ENCODE measurements around the gene ZNG1B.
"Not testable (repeated sequence)": the region's sequence is repeated elsewhere in the genome, so short reads cannot be mapped to it uniquely, and the experiment has no call there.

ZNG1B gene

GRCh38 chr2:113437508-113438465 is at the start of gene ZNG1B:
Gene ZNG1B, plus strand, starts transcription at chr2:113437691. Its CDS starts 178 bp downstream, at chr2:113437869.
- not testable (repeated sequence) for H3K27ac ChIP-seq (ENCODE audit: low read length); H3K4me1 ChIP-seq (ENCODE audit: control insufficient read depth, low read depth, low read length); H3K27me3 ChIP-seq (ENCODE audit: control insufficient read depth, insufficient read depth, low read length); H3K36me3 ChIP-seq (ENCODE audit: control insufficient read depth, low read depth, low read length); H3K9me3 ChIP-seq (ENCODE audit: control insufficient read depth, low read depth, low read length)
- H3K9ac ChIP-seq (ENCODE audit: low read length): peak within 1 kb of the TSS; percentile 74
- peak within 1 kb of the TSS; percentile 74 for H3K4me3 ChIP-seq (ENCODE audit: low read length)

DNA sequence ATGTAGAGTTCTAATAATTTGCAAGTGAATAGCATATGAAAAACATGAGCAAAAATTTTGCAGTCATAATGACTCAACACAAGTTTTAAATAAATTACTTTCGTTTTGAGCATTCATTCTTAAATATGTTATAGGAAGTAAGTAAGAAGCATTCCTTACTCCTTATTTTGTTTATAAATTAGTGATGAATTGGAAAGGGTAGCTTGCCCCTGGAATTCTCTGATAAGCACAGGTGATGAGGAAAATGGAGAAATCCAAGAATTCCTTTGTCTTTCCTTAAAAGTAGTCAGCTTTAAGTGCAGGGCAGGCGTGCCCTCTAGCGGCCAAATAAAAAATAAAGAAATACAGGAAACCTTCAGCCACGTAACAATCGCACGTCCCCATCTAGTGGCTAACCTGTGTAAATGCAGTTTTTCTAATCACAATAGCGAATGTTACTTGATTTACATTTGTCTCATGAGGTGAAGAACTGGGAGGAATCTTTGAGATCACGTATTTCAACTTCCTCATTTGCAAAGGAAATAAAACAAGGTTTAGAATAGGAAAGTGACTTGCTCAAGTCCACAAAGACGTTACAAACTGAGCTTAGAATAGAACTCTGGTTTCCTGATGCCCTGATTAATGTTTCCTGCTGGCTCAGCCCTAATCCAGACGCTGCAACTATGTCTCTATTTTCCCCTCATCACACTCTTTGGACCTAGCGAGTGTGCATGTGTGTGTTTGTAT is 47.2 kb upstream of the ZNG1B start:
- no peaks in the 10 kb centered on the region for H3K4me1 ChIP-seq (ENCODE audit: control insufficient read depth, low read depth, low read length)
- no peaks in the 10 kb centered on the region for H3K36me3 ChIP-seq (ENCODE audit: control insufficient read depth, low read depth, low read length)
- H3K9me3 ChIP-seq (ENCODE audit: control insufficient read depth, low read depth, low read length): peaks cover 5% of the 10 kb centered on the region
- H3K27me3 ChIP-seq (ENCODE audit: control insufficient read depth, insufficient read depth, low read length): no peaks in the 10 kb centered on the region
- no peak overlapping the region for H3K9ac ChIP-seq (ENCODE audit: low read length)
- H3K4me3 ChIP-seq (ENCODE audit: low read length): no peak overlapping the region
- H3K27ac ChIP-seq (ENCODE audit: low read length): no peak overlapping the region

GRCh38 chr2:113391073-113391472 is 46.4 kb upstream of the ZNG1B start:
- no peaks in the 10 kb centered on the region for H3K4me1 ChIP-seq (ENCODE audit: control insufficient read depth, low read depth, low read length)
- H3K4me3 ChIP-seq (ENCODE audit: low read length): no peak overlapping the region
- H3K9ac ChIP-seq (ENCODE audit: low read length): no peak overlapping the region
- no peaks in the 10 kb centered on the region for H3K27me3 ChIP-seq (ENCODE audit: control insufficient read depth, insufficient read depth, low read length)
- no peak overlapping the region for H3K27ac ChIP-seq (ENCODE audit: low read length)
- H3K9me3 ChIP-seq (ENCODE audit: control insufficient read depth, low read depth, low read length): peaks cover 5% of the 10 kb centered on the region
- H3K36me3 ChIP-seq (ENCODE audit: control insufficient read depth, low read depth, low read length): no peaks in the 10 kb centered on the region

- Histone ChIP-seq H3K4me1 (ENCODE audit: control insufficient read depth, low read depth, low read length) (peaks cover 9% of the 10 kb centered on the region), H3K27ac (ENCODE audit: low read length) (no peak overlapping the region), H3K36me3 (ENCODE audit: control insufficient read depth, low read depth, low read length) (no peaks in the 10 kb centered on the region), H3K9me3 (ENCODE audit: control insufficient read depth, low read depth, low read length) (no peaks in the 10 kb centered on the region), H3K9ac (ENCODE audit: low read length) (no peak overlapping the region), H3K27me3 (ENCODE audit: control insufficient read depth, insufficient read depth, low read length) (no peaks in the 10 kb centered on the region), H3K4me3 (ENCODE audit: low read length) (no peak overlapping the region)
Measured at GRCh38 chr2:113406114-113406513, 31.4 kb upstream of the ZNG1B start.

- Histone ChIP-seq H3K27ac (ENCODE audit: low read length) (no peak overlapping the region), H3K27me3 (ENCODE audit: control insufficient read depth, insufficient read depth, low read length) (no peaks in the 10 kb centered on the region), H3K9ac (ENCODE audit: low read length) (no peak overlapping the region), H3K9me3 (ENCODE audit: control insufficient read depth, low read depth, low read length) (no peaks in the 10 kb centered on the region), H3K36me3 (ENCODE audit: control insufficient read depth, low read depth, low read length) (no peaks in the 10 kb centered on the region), H3K4me1 (ENCODE audit: control insufficient read depth, low read depth, low read length) (peaks cover 9% of the 10 kb centered on the region), H3K4me3 (ENCODE audit: low read length) (no peak overlapping the region)
Measured at GRCh38 chr2:113407446-113408099, 29.9 kb upstream of the ZNG1B start.

DNA sequence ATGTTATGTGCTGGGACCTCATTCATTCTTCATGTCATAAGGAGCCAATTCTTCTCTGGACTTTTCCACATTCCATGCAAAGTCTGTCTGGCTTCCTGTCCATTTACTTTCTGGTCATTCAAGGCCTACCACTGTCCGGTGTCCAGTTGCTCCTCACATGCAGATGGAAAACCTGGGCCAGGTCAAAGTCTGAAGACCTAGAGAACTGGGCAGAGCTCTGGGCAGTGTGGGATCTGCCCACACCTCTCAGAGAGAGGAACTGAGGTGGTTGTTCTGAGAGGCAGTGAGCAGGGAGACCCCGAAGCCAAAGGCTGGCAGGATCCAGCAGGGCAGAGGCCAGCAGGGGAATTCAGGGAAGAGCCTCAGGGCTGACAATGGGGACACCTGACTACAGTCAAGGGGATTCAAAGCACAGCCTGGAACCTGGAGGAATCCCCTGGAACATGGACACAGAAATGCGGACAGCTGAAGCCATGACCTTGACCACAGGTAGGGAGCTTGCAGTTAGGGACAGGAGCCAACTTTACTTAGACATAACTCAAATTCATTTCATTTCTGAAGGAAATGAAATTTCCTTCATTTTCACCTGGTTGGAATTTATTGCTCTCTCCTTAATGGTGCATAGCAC is 25.7 kb upstream of the ZNG1B start:
- H3K27ac ChIP-seq (ENCODE audit: low read length); H3K27me3 ChIP-seq (ENCODE audit: control insufficient read depth, insufficient read depth, low read length): not testable (repeated sequence)

DNA sequence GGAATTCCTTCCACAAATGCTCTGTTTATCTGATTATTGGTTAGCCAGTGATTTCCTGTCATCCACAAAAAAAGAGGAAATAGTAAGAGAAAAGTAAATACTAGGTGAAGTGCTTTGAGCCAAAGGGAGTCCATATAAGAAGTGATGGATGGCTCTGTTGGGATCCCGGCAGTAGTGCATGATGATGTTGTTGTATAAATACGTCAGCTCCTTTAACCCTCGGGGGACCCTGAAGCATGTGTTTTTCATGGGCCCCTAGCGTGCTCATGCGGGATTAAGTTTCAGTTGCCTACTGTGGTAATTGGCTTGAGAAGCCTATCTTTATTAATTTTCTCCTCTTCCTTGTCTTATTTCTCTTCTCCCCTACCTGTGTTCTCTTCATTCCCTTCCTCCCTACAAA is 24.7 kb upstream of the ZNG1B start:
- H3K4me3 ChIP-seq (ENCODE audit: low read length); H3K36me3 ChIP-seq (ENCODE audit: control insufficient read depth, low read depth, low read length); H3K9me3 ChIP-seq (ENCODE audit: control insufficient read depth, low read depth, low read length); H3K4me1 ChIP-seq (ENCODE audit: control insufficient read depth, low read depth, low read length); H3K27me3 ChIP-seq (ENCODE audit: control insufficient read depth, insufficient read depth, low read length); H3K27ac ChIP-seq (ENCODE audit: low read length); H3K9ac ChIP-seq (ENCODE audit: low read length): not testable (repeated sequence)

More for the DNA sequence above, 25.7 kb upstream of the ZNG1B start:
- not testable (repeated sequence) for H3K9ac ChIP-seq (ENCODE audit: low read length); H3K36me3 ChIP-seq (ENCODE audit: control insufficient read depth, low read depth, low read length); H3K4me3 ChIP-seq (ENCODE audit: low read length); H3K4me1 ChIP-seq (ENCODE audit: control insufficient read depth, low read depth, low read length); H3K9me3 ChIP-seq (ENCODE audit: control insufficient read depth, low read depth, low read length)

GRCh38 chr2:113431773-113432172 is 5.7 kb upstream of the ZNG1B start:
- not testable (repeated sequence) for H3K4me1 ChIP-seq (ENCODE audit: control insufficient read depth, low read depth, low read length); H3K9ac ChIP-seq (ENCODE audit: low read length); H3K27me3 ChIP-seq (ENCODE audit: control insufficient read depth, insufficient read depth, low read length); H3K36me3 ChIP-seq (ENCODE audit: control insufficient read depth, low read depth, low read length); H3K4me3 ChIP-seq (ENCODE audit: low read length); H3K27ac ChIP-seq (ENCODE audit: low read length); H3K9me3 ChIP-seq (ENCODE audit: control insufficient read depth, low read depth, low read length)

- not testable (repeated sequence) for H3K9ac ChIP-seq (ENCODE audit: low read length); H3K4me1 ChIP-seq (ENCODE audit: control insufficient read depth, low read depth, low read length); H3K36me3 ChIP-seq (ENCODE audit: control insufficient read depth, low read depth, low read length); H3K9me3 ChIP-seq (ENCODE audit: control insufficient read depth, low read depth, low read length); H3K27ac ChIP-seq (ENCODE audit: low read length); H3K27me3 ChIP-seq (ENCODE audit: control insufficient read depth, insufficient read depth, low read length); H3K4me3 ChIP-seq (ENCODE audit: low read length)
Measured at GRCh38 chr2:113433468-113433867, 4.0 kb upstream of the ZNG1B start.

DNA sequence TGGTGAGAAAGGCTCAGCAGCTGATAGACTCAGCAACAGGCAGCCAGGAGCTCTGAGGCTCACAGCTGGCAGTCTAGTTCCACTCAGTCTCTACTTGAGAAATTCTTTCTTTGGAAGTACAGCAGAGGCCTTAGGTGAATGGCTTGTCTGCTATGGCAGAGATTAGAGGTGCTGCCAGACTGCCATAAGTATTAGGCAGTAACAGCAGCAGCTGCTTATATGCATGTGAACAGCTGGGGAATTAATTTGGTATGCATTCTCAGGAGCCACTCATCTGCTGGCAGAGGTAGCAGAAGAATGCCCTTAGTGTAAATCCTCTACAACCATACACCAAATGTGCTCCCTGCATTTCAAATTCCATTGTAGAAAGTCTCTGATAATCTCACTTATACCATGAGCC is 28.3 kb downstream of the ZNG1B start:
- not testable (repeated sequence) for H3K36me3 ChIP-seq (ENCODE audit: control insufficient read depth, low read depth, low read length); H3K9me3 ChIP-seq (ENCODE audit: control insufficient read depth, low read depth, low read length); H3K4me1 ChIP-seq (ENCODE audit: control insufficient read depth, low read depth, low read length); H3K27ac ChIP-seq (ENCODE audit: low read length); H3K27me3 ChIP-seq (ENCODE audit: control insufficient read depth, insufficient read depth, low read length); H3K4me3 ChIP-seq (ENCODE audit: low read length); H3K9ac ChIP-seq (ENCODE audit: low read length)

GRCh38 chr2:113476688-113477368 is 39.3 kb downstream of the ZNG1B start:
- H3K9ac ChIP-seq (ENCODE audit: low read length); H3K36me3 ChIP-seq (ENCODE audit: control insufficient read depth, low read depth, low read length); H3K27ac ChIP-seq (ENCODE audit: low read length); H3K4me1 ChIP-seq (ENCODE audit: control insufficient read depth, low read depth, low read length); H3K27me3 ChIP-seq (ENCODE audit: control insufficient read depth, insufficient read depth, low read length); H3K9me3 ChIP-seq (ENCODE audit: control insufficient read depth, low read depth, low read length): not testable (repeated sequence)
- peak overlapping the region; percentile 33 for H3K4me3 ChIP-seq (ENCODE audit: low read length)
